ENCODE measurements around the gene MUC6. TPM values are rescaled to one million over a fixed set of nuclear protein-coding genes. Genes with fewer than 3 reads are reported as not detected.

MUC6 gene
- total RNA-seq, 1 donor from 2014 or later, result under 0.01 TPM

GRCh38 chr11:1052133-1053011 is 15.9 kb upstream of the MUC6 start:
- DNase-seq, result no peak

- DNase-seq, result no peak
These were observed 15.0 kb upstream of the MUC6 start for GRCh38 chr11:1051356-1052132.

- DNase-seq, result no peak
These were observed 14.2 kb upstream of the MUC6 start for GRCh38 chr11:1050581-1051355.

GRCh38 chr11:1049911-1050580 is 13.5 kb upstream of the MUC6 start:
- DNase-seq, result no peak

GRCh38 chr11:1049431-1049891 is 12.9 kb upstream of the MUC6 start:
- no peak for DNase-seq

- DNase-seq, result no peak
These were observed 12.5 kb upstream of the MUC6 start for GRCh38 chr11:1049071-1049405.

GRCh38 chr11:1048375-1049070 is 12.0 kb upstream of the MUC6 start:
- no peak for DNase-seq

GRCh38 chr11:1047595-1048156 is 11.2 kb upstream of the MUC6 start:
- no peak for DNase-seq

- DNase-seq, result no peak
These were observed 7.6 kb upstream of the MUC6 start for GRCh38 chr11:1044160-1044559.

- DNase-seq, result no peak
These were observed 7.1 kb upstream of the MUC6 start for GRCh38 chr11:1043563-1044096.

- no peak for DNase-seq
These were observed 6.4 kb upstream of the MUC6 start for GRCh38 chr11:1042626-1043562.

- DNase-seq, result no peak
These were observed 5.6 kb upstream of the MUC6 start for GRCh38 chr11:1041936-1042608.

GRCh38 chr11:1041471-1041870 is 5.0 kb upstream of the MUC6 start:
- DNase-seq, result no peak

GRCh38 chr11:1041149-1041467 is 4.6 kb upstream of the MUC6 start:
- DNase-seq, result no peak

GRCh38 chr11:1040428-1041148 is 4.1 kb upstream of the MUC6 start:
- no peak for DNase-seq

GRCh38 chr11:1039481-1040427 is 3.2 kb upstream of the MUC6 start:
- no peak for DNase-seq

- DNase-seq, result no peak
These were observed 2.4 kb upstream of the MUC6 start for GRCh38 chr11:1038921-1039320.
